Stomach (tissue), 9 donors: ENCODE measurements around the gene ARF5. TPM values are rescaled to one million over a fixed set of nuclear protein-coding genes. Genes with fewer than 3 reads are reported as not detected.

Experiments used
- DNase-seq, 2 donors: peaks; one replicate each; pipeline versions ENCODE4 v3.0.0 to v3.0.0-alpha.2; 2013 to 2019
- H3K27ac ChIP-seq, 5 donors: fragments of 200-600 bp in 4 of 5; sonication (generic) in 4 of 5; one replicate each; pipeline ENCODE4 v1.5.1; 2013 to 2019; ENCODE audit warnings: mild to moderate bottlenecking in 1 of 5, moderate library complexity in 1 of 5
- H3K27me3 ChIP-seq, 3 donors: fragments of 200-600 bp; sonication (generic); one replicate each; pipeline ENCODE4 v1.5.1; 2017 to 2019; ENCODE audit warnings: mixed run types in 1 of 3
- H3K36me3 ChIP-seq, 4 donors: fragments of 200-600 bp; sonication (generic); 1 replicate in 3 of 4; 2 replicates in 1 of 4; pipeline ENCODE4 v1.5.1; 2016 to 2019
- H3K4me1 ChIP-seq, 4 donors: fragments of 200-600 bp; sonication (generic); one replicate each; pipeline ENCODE4 v1.5.1; 2016 to 2019
- H3K4me3 ChIP-seq, 4 donors: fragments of 200-600 bp; sonication (generic) in 3 of 4; one replicate each; pipeline ENCODE4 v1.5.1; 2016 to 2019; ENCODE audit warnings: mild to moderate bottlenecking in 1 of 4
- H3K9me3 ChIP-seq, 4 donors: fragments of 200-600 bp; sonication (generic); one replicate each; pipeline ENCODE4 v1.5.1; 2016 to 2019
- CTCF ChIP-seq, 7 experiments: fragments of 450-650 bp in 4 of 7; fragments of 200-600 bp in 3 of 7; sonication (generic) in 3 of 7; IDR thresholded peaks; one replicate each; pipeline ENCODE4 v1.5.1; 2016 to 2019; ENCODE audit warnings: antibody characterized with exemption in 7 of 7, control low read depth in 2 of 7, mild to moderate bottlenecking in 1 of 7
- EP300 ChIP-seq: sonication (generic); formaldehyde crosslinking; IDR thresholded peaks from one replicate; pipeline ENCODE4 v1.6.1; 2017; ENCODE audit warnings: antibody characterized with exemption
- POLR2A ChIP-seq, 4 donors: fragments of 450-650 bp; IDR thresholded peaks; one replicate each; pipeline ENCODE4 v1.6.1; 2016; ENCODE audit warnings: antibody characterized with exemption in 4 of 4, control low read depth in 2 of 4, mild to moderate bottlenecking in 1 of 4, moderate library complexity in 1 of 4
- POLR2AphosphoS5 ChIP-seq, 3 donors: sonication (generic); formaldehyde crosslinking; IDR thresholded peaks; one replicate each; pipeline ENCODE4 v1.6.1; 2016; ENCODE audit warnings: antibody characterized with exemption in 3 of 3
- WGBS, 5 donors: extraction: QIAGEN DNeasy Blood & Tissue Kit in 3 of 5; methylation state at CpG; one replicate each; pipeline versions ENCODE4 v1.1.5 to v1.1.7; 2013 to 2018; 5-methylcytosine and 5-hydroxymethylcytosine counted together
- intact Hi-C: fragments of 100-400 bp; cut with DNase I; formaldehyde crosslinking; loops from one replicate; pipeline ENCODE4 v1.15.1; 2023; ENCODE audit warnings: low total_unique reads
- polyA plus RNA-seq, 3 donors: library from polyadenylated mRNA; stranded (reverse); fragments of 200-250 nt; gene quantifications; one replicate each; pipeline ENCODE4 v1.2.3, GENCODE V29; 2013
- total RNA-seq, 5 donors: library from RNA; depleted of rRNA; stranded (reverse); fragments of >200 nt; gene quantifications; one replicate each; pipeline versions ENCODE4 v1.1.0 to v1.2.3, GENCODE V29; 2014 to 2016
- donor health status: healthy with polysubstance abuse.
- donor health status: Bipolar disorder and iron deficiency.
- donor health status: healthy.

The ARF5 gene
- total and polyA plus RNA-seq, 8 donors: 29.8 to 223 (median 118) TPM

- no peak overlapping the region for H3K4me3 ChIP-seq
- no peaks in the 10 kb centered on the region for H3K36me3 ChIP-seq
- intact Hi-C loops: no loop called here
- H3K27ac ChIP-seq: no peak overlapping the region
- TF ChIP-seq CTCF (IDR thresholded peaks at IDR 0.05) (no peak), EP300 (no peak), POLR2A (IDR thresholded peaks at IDR 0.05) (no peak), POLR2AphosphoS5 (IDR thresholded peaks at IDR 0.05) (no peak)
- peaks cover 2 to 15% (median 8%) of the 10 kb centered on the region in 4 donors for H3K9me3 ChIP-seq
- no peak for DNase-seq
- peaks cover 0 to 7% (median 0%) of the 10 kb centered on the region in 3 donors for H3K27me3 ChIP-seq
- WGBS, 5 donors: 86 to 98% (median 89%) methylated on average over 5 to 6 of the region's 6 CpGs
- H3K4me1 ChIP-seq: no peaks in the 10 kb centered on the region
Observed at GRCh38 chr7:127608446-127608845, 20.2 kb downstream of the ARF5 start.

- H3K27ac ChIP-seq: no peak overlapping the region
- intact Hi-C loops: no loop called here
- no peaks in the 10 kb centered on the region for H3K4me1 ChIP-seq
- no peak overlapping the region for H3K4me3 ChIP-seq
- DNase-seq: no peak
- no peaks in the 10 kb centered on the region for H3K36me3 ChIP-seq
- 79 to 91% (median 90%) methylated on average over 6 of the region's 6 CpGs for WGBS, 5 donors
- TF ChIP-seq POLR2A (IDR thresholded peaks at IDR 0.05) (no peak), CTCF (IDR thresholded peaks at IDR 0.05) (no peak), POLR2AphosphoS5 (IDR thresholded peaks at IDR 0.05) (no peak), EP300 (no peak)
- peaks cover 0 to 12% (median 0%) of the 10 kb centered on the region in 3 donors for H3K27me3 ChIP-seq
- peaks cover 2 to 15% (median 8%) of the 10 kb centered on the region in 4 donors for H3K9me3 ChIP-seq
Observed at GRCh38 chr7:127609297-127609696, 21.1 kb downstream of the ARF5 start.

- Histone ChIP-seq H3K27me3 (peaks cover 0 to 42% (median 15%) of the 10 kb centered on the region in 3 donors), H3K27ac (no peak overlapping the region), H3K4me3 (no peak overlapping the region), H3K36me3 (no peaks in the 10 kb centered on the region), H3K9me3 (peaks cover 2 to 15% (median 8%) of the 10 kb centered on the region in 4 donors), H3K4me1 (no peaks in the 10 kb centered on the region)
- TF ChIP-seq POLR2A (IDR thresholded peaks at IDR 0.05) (no peak), POLR2AphosphoS5 (IDR thresholded peaks at IDR 0.05) (no peak), EP300 (no peak), CTCF (IDR thresholded peaks at IDR 0.05) (no peak)
- 78 to 100% (median 93%) methylated on average over 1 of the region's 1 CpG for WGBS, 5 donors
- intact Hi-C loops: no loop called here
- no peak for DNase-seq
Observed at GRCh38 chr7:127612263-127612662, 24.1 kb downstream of the ARF5 start.

DNA sequence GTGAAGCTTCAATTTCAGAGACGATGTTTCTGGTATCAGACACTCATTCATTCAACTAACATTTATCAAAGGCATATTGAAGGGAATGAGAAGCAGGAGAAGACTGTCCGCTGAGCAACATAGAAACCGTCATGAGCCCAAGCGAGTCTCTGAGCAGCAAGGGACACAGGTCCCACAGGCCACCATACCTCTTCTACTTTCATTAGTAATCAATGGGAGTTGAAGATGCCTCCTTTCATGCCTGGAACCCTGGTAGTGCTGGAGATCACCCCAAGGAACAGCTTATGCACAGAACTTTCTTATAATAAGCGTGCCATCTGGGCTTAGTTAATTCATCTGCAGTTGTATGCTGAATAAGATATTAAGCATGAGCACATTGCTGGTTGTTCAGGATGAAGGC, 28.5 kb downstream of the ARF5 start:
- Histone ChIP-seq H3K4me3 (no peak overlapping the region), H3K4me1 (peaks cover 0 to 14% (median 0%) of the 10 kb centered on the region in 4 donors), H3K9me3 (no peaks in the 10 kb centered on the region), H3K36me3 (no peaks in the 10 kb centered on the region), H3K27me3 (peaks cover 0 to 86% (median 39%) of the 10 kb centered on the region in 3 donors), H3K27ac (no peak overlapping the region)
- WGBS, 5 donors: 86 to 95% (median 92%) methylated on average over 5 of the region's 5 CpGs
- TF ChIP-seq POLR2A (IDR thresholded peaks at IDR 0.05) (no peak), EP300 (no peak)
- DNase-seq: no peak
- intact Hi-C loops: no loop called here

- intact Hi-C loops: no loop called here
- Histone ChIP-seq H3K4me3 (no peak within 1 kb of the TSS), H3K27ac (no peak within 1 kb of the TSS), H3K36me3 (no peaks in the 10 kb centered on the region), H3K4me1 (peaks cover 0 to 14% (median 0%) of the 10 kb centered on the region in 4 donors), H3K9me3 (no peaks in the 10 kb centered on the region), H3K27me3 (peaks cover 0 to 83% (median 39%) of the 10 kb centered on the region in 3 donors)
- DNase-seq: no peak
- TF ChIP-seq POLR2AphosphoS5 (IDR thresholded peaks at IDR 0.05) (no peak), CTCF (IDR thresholded peaks at IDR 0.05) (no peak), POLR2A (IDR thresholded peaks at IDR 0.05) (no peak), EP300 (no peak)
- WGBS, 5 donors: 42 to 59% (median 50%) methylated on average over 2 of the region's 2 CpGs
Observed at GRCh38 chr7:127618042-127618441, 29.8 kb downstream of the ARF5 start, which contains the start of gene PAX4. TSS of gene PAX4 (minus strand) at chr7:127618142. CDS start at chr7:127615928, 2,214 bp downstream.
